Cardiac muscle cell (in vitro differentiated cells and primary cell): ENCODE results near the gene MRI1. TPM values are rescaled to one million over a fixed set of nuclear protein-coding genes. Genes with fewer than 3 reads are reported as not detected.
"Not testable (repeated sequence)": the region's sequence is repeated elsewhere in the genome, so short reads cannot be mapped to it uniquely, and the experiment has no call there.

Experiments
- DNase-seq, 2 donors: peaks; one replicate each; pipeline versions ENCODE4 v3.0.0 to v3.0.0-alpha.2; 2010 to 2017; ENCODE audit warnings: low read depth in 1 of 2, low spot score in 1 of 2
- H3K27ac ChIP-seq: fragments of 200-600 bp; sonication (generic); 2 replicates; pipeline ENCODE4 v1.5.1; 2016
- H3K27me3 ChIP-seq: fragments of 200-600 bp; sonication (generic); 2 replicates; pipeline ENCODE4 v1.6.0; 2016; ENCODE audit warnings: control low read depth
- H3K36me3 ChIP-seq: fragments of 200-600 bp; sonication (generic); 2 replicates; pipeline ENCODE4 v1.5.1; 2016; ENCODE audit warnings: control low read depth
- H3K4me1 ChIP-seq: fragments of 200-600 bp; sonication (generic); 2 replicates; pipeline ENCODE4 v1.8.1; 2017; ENCODE audit warnings: low read depth, mild to moderate bottlenecking, mixed run types
- H3K4me3 ChIP-seq: fragments of 200-600 bp; sonication (generic); 2 replicates; pipeline ENCODE4 v1.5.1; 2016; ENCODE audit warnings: mild to moderate bottlenecking
- H3K9me3 ChIP-seq: fragments of 200-600 bp; sonication (generic); 2 replicates; pipeline ENCODE4 v1.5.1; 2017; ENCODE audit warnings: low read depth, mild to moderate bottlenecking, control low read depth
- CTCF ChIP-seq: IDR thresholded peaks from 2 replicates; pipeline ENCODE4 v1.5.1; 2012; ENCODE audit warnings: low read depth, mild to moderate bottlenecking, low read length
- polyA plus RNA-seq: library from polyadenylated mRNA; unstranded; fragments of >200 nt; fragmentation: Nextera tagmentation; extraction: Ambion mirVana; gene quantifications from 2 replicates; pipeline ENCODE4 v1.2.1, GENCODE V29; 2016
- total RNA-seq: library from RNA; depleted of rRNA; stranded (reverse); fragments of >200 nt; gene quantifications from 2 replicates; pipeline ENCODE4 v1.2.3, GENCODE V29; 2016

Gene MRI1
- total and polyA plus RNA-seq, 2 experiments from 2014 or later, result 24.8 to 92.4 TPM

GRCh38 chr19:13748169-13748828 lies 16.0 kb upstream of the MRI1 start:
- Histone ChIP-seq H3K9me3 (no peaks in the 10 kb centered on the region), H3K27me3 (no peaks in the 10 kb centered on the region), H3K4me1 (no peaks in the 10 kb centered on the region), H3K27ac (peak overlapping the region; percentile 63), H3K4me3 (peak overlapping the region; percentile 92), H3K36me3 (no peaks in the 10 kb centered on the region)
- DNase-seq, result peak; percentile 1 to 53
- no peak for TF ChIP-seq CTCF

GRCh38 chr19:13751436-13751835 lies 12.9 kb upstream of the MRI1 start:
- no peak for TF ChIP-seq CTCF
- H3K4me3 ChIP-seq, result no peak overlapping the region
- no peaks in the 10 kb centered on the region for H3K27me3 ChIP-seq
- no peaks in the 10 kb centered on the region for H3K4me1 ChIP-seq
- no peak for DNase-seq
- peaks cover 18% of the 10 kb centered on the region for H3K36me3 ChIP-seq
- H3K27ac ChIP-seq, result no peak overlapping the region
- H3K9me3 ChIP-seq, result no peaks in the 10 kb centered on the region

- H3K9me3 ChIP-seq, DNase-seq, H3K4me1 ChIP-seq, H3K27me3 ChIP-seq, H3K27ac ChIP-seq, H3K4me3 ChIP-seq: not testable (repeated sequence)
- H3K36me3 ChIP-seq, result peaks cover 35% of the 10 kb centered on the region
Measured at GRCh38 chr19:13753622-13754021, 10.7 kb upstream of the MRI1 start.

DNA sequence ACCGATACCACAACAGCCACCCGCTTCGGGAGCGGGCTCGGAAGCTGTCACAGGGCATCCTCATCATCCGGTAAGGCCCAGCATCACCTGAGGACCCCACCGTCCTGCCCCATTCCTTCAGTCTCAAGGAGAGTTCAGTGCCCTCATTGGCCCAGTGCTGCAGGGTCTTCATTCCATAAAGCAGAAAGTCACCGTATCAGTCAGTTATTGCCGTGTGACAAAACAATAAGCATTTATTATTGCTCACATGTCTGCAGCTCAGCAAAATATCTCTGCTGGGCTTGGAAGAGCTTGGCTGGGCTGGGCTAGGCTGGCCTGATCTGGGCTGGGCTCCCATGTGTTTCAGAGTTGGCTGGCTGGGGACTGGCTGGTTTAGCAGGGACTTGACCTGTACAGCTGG lies 8.1 kb upstream of the MRI1 start:
- Histone ChIP-seq H3K27me3 (no peaks in the 10 kb centered on the region), H3K9me3 (no peaks in the 10 kb centered on the region), H3K4me3 (no peak overlapping the region), H3K4me1 (no peaks in the 10 kb centered on the region), H3K36me3 (peaks cover 46% of the 10 kb centered on the region), H3K27ac (no peak overlapping the region)
- TF ChIP-seq CTCF, result no peak
- no peak for DNase-seq

- Histone ChIP-seq H3K36me3 (peaks cover 54% of the 10 kb centered on the region), H3K27ac (no peak overlapping the region)
- DNase-seq, result no peak
Measured at GRCh38 chr19:13757805-13758772, 6.2 kb upstream of the MRI1 start.

More at GRCh38 chr19:13757805-13758772, 6.2 kb upstream of the MRI1 start:
- no peak for TF ChIP-seq CTCF
- Histone ChIP-seq H3K9me3 (no peaks in the 10 kb centered on the region), H3K4me3 (no peak overlapping the region), H3K27me3 (no peaks in the 10 kb centered on the region), H3K4me1 (no peaks in the 10 kb centered on the region)
